Mucosa of stomach (tissue), 1 donor: Measurements from ENCODE around the gene TBC1D17.

Experiments
- H3K27me3 ChIP-seq: one replicate; pipeline ENCODE4 v1.7.0; 2013; ENCODE audit warnings: mild to moderate bottlenecking, low read length; ENCODE audit not compliant: control insufficient read depth, insufficient read depth
- H3K36me3 ChIP-seq: one replicate; pipeline ENCODE4 v1.7.0; 2013; ENCODE audit warnings: low read length; ENCODE audit not compliant: control insufficient read depth, insufficient read depth
- H3K4me1 ChIP-seq: one replicate; pipeline ENCODE4 v1.7.0; 2013; ENCODE audit warnings: mild to moderate bottlenecking, low read length; ENCODE audit not compliant: control insufficient read depth, insufficient read depth
- H3K4me3 ChIP-seq: one replicate; pipeline ENCODE4 v1.7.0; 2013; ENCODE audit warnings: low read length
- H3K9ac ChIP-seq: one replicate; pipeline ENCODE4 v1.7.0; 2013; ENCODE audit warnings: mild to moderate bottlenecking, low read length, moderate library complexity
- H3K9me3 ChIP-seq: one replicate; pipeline ENCODE4 v1.7.0; 2013; ENCODE audit warnings: mild to moderate bottlenecking, low read length, moderate library complexity; ENCODE audit not compliant: control insufficient read depth
- donor health status: Pancreatic carcinoma.

The TBC1D17 gene

GRCh38 chr19:49894879-49895565 lies 17.5 kb downstream of the TBC1D17 start:
- Histone ChIP-seq H3K27me3 (peaks cover 9% of the 10 kb centered on the region), H3K4me1 (peaks cover 8% of the 10 kb centered on the region), H3K9me3 (no peaks in the 10 kb centered on the region), H3K4me3 (no peak overlapping the region), H3K36me3 (no peaks in the 10 kb centered on the region), H3K9ac (no peak overlapping the region)

- Histone ChIP-seq H3K9me3 (no peaks in the 10 kb centered on the region), H3K4me3 (no peak overlapping the region), H3K4me1 (peaks cover 6% of the 10 kb centered on the region), H3K36me3 (no peaks in the 10 kb centered on the region), H3K27me3 (peaks cover 9% of the 10 kb centered on the region), H3K9ac (no peak overlapping the region)
Observed at GRCh38 chr19:49895566-49896297, 18.2 kb downstream of the TBC1D17 start.

DNA sequence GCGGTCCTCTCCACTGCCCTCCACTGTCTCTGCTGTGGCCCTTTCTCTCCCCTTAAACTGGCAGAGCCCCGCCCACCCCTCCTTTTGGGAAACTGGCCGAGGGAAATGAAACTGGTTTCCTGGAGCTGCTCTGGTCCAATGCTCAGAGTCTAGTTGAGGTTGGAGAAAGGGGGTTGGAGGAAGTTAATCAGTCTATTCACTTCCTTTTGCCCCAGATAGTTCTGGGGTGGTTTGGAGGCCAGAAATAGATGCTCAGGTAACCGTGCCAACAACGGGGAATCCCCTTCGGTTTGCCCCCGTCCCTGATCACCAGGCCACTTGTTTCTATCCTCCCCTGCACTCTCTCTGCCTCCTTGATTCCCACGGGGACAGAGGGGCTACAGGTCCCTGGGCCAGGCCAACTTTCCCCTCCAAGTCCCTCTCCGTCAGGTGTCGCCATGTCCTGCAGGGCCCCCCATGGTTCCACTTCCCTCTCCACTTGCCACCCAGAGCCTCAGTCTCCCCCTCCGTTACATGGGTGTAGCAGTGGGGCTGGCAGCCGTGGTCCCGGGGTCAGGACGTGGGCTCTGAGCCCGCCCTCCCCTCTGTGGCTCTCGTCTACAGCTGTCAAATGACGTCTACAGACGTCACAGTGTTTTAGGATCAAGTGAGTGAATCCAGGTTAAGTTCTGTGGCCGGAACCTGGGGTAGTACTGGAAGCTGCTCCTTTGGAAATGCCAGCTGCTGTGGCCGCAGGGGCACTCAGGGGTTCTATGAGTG lies 19.5 kb downstream of the TBC1D17 start, which contains the start of gene IL4I1:
TSS of gene IL4I1 (minus strand) at position 25 of the 759 bp plus-strand sequence. CDS start 727 bp downstream, outside the sequence.
- Histone ChIP-seq H3K4me3 (no peak within 1 kb of the TSS), H3K9me3 (no peaks in the 10 kb centered on the region), H3K4me1 (peaks cover 6% of the 10 kb centered on the region), H3K27me3 (peaks cover 3% of the 10 kb centered on the region), H3K9ac (no peak within 1 kb of the TSS), H3K36me3 (no peaks in the 10 kb centered on the region)

DNA sequence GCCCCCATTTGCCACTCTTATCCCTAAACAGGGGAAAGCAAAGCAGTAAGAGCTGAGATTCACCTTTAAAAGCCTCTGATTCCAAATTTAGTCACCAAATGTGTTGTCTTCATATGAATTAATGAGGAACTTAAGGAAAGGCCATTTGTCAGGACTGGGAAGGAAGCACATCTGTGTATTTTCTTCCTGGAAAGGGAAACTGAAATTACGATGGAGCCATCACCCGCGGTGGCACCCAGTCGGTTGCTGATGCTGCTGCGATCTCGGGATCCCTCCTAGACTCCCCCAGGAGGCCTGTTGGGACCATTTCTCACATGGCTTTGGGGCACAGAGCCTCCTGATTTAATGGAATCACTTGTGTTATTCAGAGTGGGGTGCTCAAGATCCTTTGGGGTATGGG lies 26.6 kb downstream of the TBC1D17 start:
- Histone ChIP-seq H3K9ac (no peak overlapping the region), H3K9me3 (no peaks in the 10 kb centered on the region), H3K27me3 (no peaks in the 10 kb centered on the region), H3K4me1 (no peaks in the 10 kb centered on the region), H3K36me3 (no peaks in the 10 kb centered on the region), H3K4me3 (no peak overlapping the region)

DNA sequence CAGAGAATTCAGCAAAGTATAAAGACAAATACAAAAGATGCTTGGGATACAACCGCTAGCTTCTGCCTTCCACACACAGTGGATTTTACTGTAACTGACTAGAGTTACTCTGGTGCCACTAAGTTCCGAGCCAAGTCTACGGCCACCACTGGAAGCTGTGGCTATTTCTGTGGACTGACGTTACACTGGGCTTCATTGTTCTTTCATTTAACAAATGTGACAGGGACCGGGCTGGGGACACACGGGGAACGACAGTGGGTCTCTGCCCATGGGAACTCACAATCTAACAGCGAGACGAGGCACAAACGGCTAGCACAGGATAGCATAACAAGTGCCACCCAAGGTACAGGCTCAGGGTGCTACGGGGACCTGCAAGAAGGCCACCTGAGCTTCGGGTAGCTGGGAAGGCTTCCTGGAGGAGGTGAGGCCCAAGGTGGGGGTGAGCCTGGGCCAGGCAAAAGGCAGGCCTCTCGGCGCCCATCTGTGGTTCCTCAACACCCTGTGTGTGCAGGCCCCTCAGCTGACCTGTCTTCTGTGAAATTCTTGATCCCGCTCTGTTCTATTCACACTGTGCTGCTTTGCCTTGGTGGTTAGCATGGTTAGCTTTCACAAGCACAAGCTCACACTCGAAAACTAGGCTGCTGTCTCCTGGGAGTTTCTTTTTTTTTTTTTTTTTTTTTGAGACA lies 29.5 kb downstream of the TBC1D17 start:
- Histone ChIP-seq H3K36me3 (no peaks in the 10 kb centered on the region), H3K4me1 (peaks cover 3% of the 10 kb centered on the region)

DNA sequence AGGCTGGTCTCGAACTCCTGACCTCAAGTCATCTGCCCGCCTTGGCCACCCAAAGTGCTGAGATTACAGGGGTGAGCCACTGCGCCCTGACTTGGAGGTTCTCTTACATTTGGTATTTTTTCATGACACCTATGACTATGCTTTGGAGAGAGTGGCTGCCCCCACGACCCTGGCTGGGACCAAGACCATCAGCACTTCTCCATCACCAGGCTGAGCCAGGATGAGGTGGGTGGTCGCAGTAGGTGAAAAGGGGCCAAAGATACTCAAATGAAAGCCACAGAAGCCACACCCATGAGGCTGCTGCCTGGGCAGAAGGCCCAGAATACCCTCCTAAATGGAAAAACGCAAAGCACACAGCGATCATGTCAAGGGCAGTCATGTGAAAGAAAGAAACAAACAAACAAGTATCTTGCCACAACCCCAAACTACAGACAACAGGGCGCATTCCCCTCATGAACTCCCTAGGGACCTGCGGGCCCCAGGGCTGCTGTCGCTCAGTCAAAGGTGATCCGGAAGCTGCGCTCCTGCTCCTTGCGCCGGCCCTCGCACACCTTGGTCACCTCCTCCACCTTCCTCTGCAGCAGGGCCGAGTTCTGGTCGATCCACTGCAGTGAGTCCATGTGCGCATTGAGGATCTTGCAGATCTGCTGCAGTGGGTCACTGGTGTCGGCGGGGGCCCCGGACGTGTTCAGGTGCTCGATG lies 30.4 kb downstream of the TBC1D17 start:
- Histone ChIP-seq H3K4me3 (no peak overlapping the region), H3K36me3 (peaks cover 3% of the 10 kb centered on the region), H3K9ac (no peak overlapping the region), H3K9me3 (no peaks in the 10 kb centered on the region), H3K27me3 (no peaks in the 10 kb centered on the region), H3K4me1 (peaks cover 3% of the 10 kb centered on the region)

More for the DNA sequence above, 29.5 kb downstream of the TBC1D17 start:
- Histone ChIP-seq H3K27me3 (no peaks in the 10 kb centered on the region), H3K4me3 (no peak overlapping the region), H3K9me3 (no peaks in the 10 kb centered on the region), H3K9ac (no peak overlapping the region)

GRCh38 chr19:49908480-49909420 lies 31.2 kb downstream of the TBC1D17 start:
- Histone ChIP-seq H3K9ac (no peak overlapping the region), H3K9me3 (no peaks in the 10 kb centered on the region), H3K36me3 (peaks cover 8% of the 10 kb centered on the region), H3K27me3 (no peaks in the 10 kb centered on the region), H3K4me3 (no peak overlapping the region), H3K4me1 (peaks cover 3% of the 10 kb centered on the region)

GRCh38 chr19:49910179-49910578 lies 32.7 kb downstream of the TBC1D17 start:
- Histone ChIP-seq H3K9ac (no peak overlapping the region), H3K4me3 (no peak overlapping the region), H3K9me3 (no peaks in the 10 kb centered on the region), H3K36me3 (peaks cover 8% of the 10 kb centered on the region), H3K4me1 (peaks cover 3% of the 10 kb centered on the region), H3K27me3 (no peaks in the 10 kb centered on the region)

GRCh38 chr19:49911381-49912145 lies 34.1 kb downstream of the TBC1D17 start:
- Histone ChIP-seq H3K27me3 (no peaks in the 10 kb centered on the region), H3K9me3 (no peaks in the 10 kb centered on the region), H3K4me3 (no peak overlapping the region), H3K36me3 (peaks cover 8% of the 10 kb centered on the region), H3K4me1 (peaks cover 3% of the 10 kb centered on the region), H3K9ac (no peak overlapping the region)

- H3K9ac ChIP-seq: no peak overlapping the region
- H3K4me1 ChIP-seq: peaks cover 3% of the 10 kb centered on the region
- no peak overlapping the region for H3K4me3 ChIP-seq
- no peaks in the 10 kb centered on the region for H3K9me3 ChIP-seq
- no peaks in the 10 kb centered on the region for H3K27me3 ChIP-seq
- H3K36me3 ChIP-seq: peaks cover 8% of the 10 kb centered on the region
Observed at GRCh38 chr19:49912965-49913685, 35.6 kb downstream of the TBC1D17 start.
